ENCODE results near the gene PRCD. TPM values are rescaled to one million over a fixed set of nuclear protein-coding genes. Genes with fewer than 3 reads are reported as not detected.

The PRCD gene
- total and polyA plus RNA-seq, 2 experiments from 2014 or later: 0.43 to 3.4 TPM

DNA sequence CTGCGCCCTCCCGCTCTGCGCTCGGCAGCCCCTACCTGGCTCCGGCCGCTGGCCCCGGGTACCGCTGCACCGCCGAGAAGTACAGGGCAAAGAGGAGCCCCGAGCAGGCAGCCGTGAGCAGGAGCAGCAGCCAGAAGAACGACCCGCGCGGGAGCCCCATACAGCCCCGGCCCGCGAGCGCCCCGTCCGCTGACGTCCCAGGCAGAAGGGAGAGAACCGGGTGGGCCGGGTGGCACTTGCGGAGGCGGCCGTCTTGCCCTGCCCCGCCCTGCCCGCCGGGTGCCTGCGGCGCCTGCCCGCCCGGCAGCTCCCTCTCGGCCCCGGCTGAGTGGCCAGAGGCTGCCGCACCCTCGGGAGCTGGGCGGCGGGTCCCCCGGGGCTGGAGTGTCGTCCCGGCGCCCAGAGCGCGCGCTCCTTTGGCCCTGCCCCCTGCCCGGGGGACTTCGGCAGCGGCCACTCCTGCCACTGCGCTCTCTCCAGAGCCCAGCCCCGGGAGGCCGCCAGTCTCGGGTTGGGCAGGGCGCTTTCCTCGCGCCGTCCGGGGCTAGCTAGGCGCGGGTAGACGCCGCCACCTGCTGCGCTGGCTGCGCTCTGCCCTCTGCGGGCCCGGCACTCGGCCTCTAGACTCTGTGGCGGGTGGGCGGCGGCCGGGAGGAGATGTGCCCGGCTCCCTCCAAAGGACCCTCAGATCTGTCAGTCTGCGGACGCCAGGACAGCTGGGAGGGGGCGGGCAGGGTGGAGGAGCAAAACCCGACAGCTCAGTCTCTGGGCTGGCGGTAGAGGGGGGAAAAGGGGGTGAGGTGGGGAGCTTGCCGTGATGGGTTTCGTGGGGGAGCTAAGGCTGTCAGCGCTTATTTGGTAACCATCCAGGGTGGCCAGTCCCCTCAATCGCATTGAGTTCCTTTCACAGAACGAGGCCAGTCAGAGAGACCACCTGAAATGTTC, 46.1 kb downstream of the PRCD start, which contains the start of gene ST6GALNAC2:
Gene ST6GALNAC2, minus strand, starts transcription at position 212 of the 945 bp plus-strand sequence. Its CDS starts 52 bp downstream, at position 160.
- peak; percentile 69 for DNase-seq

GRCh38 chr17:76586741-76587487, 47.1 kb downstream of the PRCD start:
- in situ Hi-C loops (cut with MboI): loop anchor here (25.0 kb wide), 1 partner anchor 100 kb away; no protein-coding TSS in a partner anchor
- DNase-seq: no peak
- Histone ChIP-seq H3K79me2 (ENCODE audit: insufficient read depth) (no peaks in the 10 kb centered on the region), H3K9ac (no peak overlapping the region), H3K9me2 (ENCODE audit: insufficient read depth) (no peaks in the 10 kb centered on the region), H3K27ac (no peak overlapping the region), H3K9me3 (ENCODE audit: low read depth) (no peaks in the 10 kb centered on the region), H3K27me3 (replicated peaks; ENCODE audit: insufficient read depth) (peaks cover 17% of the 10 kb centered on the region), H3K4me3 (no peak overlapping the region), H3K4me1 (ENCODE audit: insufficient read depth) (no peaks in the 10 kb centered on the region), H3K4me2 (ENCODE audit: unreplicated experiment) (no peak overlapping the region), H3K36me3 (ENCODE audit: low read depth) (no peaks in the 10 kb centered on the region), H4K20me1 (ENCODE audit: insufficient read depth) (no peaks in the 10 kb centered on the region), H3F3A (ENCODE audit: insufficient read depth) (peaks cover 4% of the 10 kb centered on the region; the same call in 1 of the 2 replicates), H2AFZ (no peak overlapping the region)
- no peak for TF ChIP-seq EZH2 (IDR thresholded peaks at IDR 0.05; ENCODE audit: insufficient read depth, poor library complexity, severe bottlenecking)
- no peak for TF ChIP-seq EZH2phosphoT487 (IDR thresholded peaks at IDR 0.05; ENCODE audit: insufficient read depth, low read depth)
- WGBS, 2 experiments (ENCODE audit: low coverage in 1 of 2, low lambda C conversion rate in 2 of 2, missing lambda C conversion rate in 2 of 2): 33 to 37% methylated on average over 17 of the region's 17 CpGs

More for the DNA sequence above, 46.1 kb downstream of the PRCD start, which contains the start of gene ST6GALNAC2:
- no peaks in the 10 kb centered on the region for H3K9me2 ChIP-seq (ENCODE audit: insufficient read depth)
- H3K27ac ChIP-seq: no peak within 1 kb of the TSS
- in situ Hi-C loops (cut with MboI): loop anchor here (25.0 kb wide), 1 partner anchor 99 kb away; no protein-coding TSS in a partner anchor
- 1% methylated on average over 32 to 67 of the region's 84 CpGs for WGBS, 2 experiments (ENCODE audit: low coverage in 1 of 2, low lambda C conversion rate in 2 of 2, missing lambda C conversion rate in 2 of 2)
- H3K4me2 ChIP-seq (ENCODE audit: unreplicated experiment): peak within 1 kb of the TSS; percentile 84
- no peaks in the 10 kb centered on the region for H3K9me3 ChIP-seq (ENCODE audit: low read depth)
- H4K20me1 ChIP-seq (ENCODE audit: insufficient read depth): no peaks in the 10 kb centered on the region
- no peaks in the 10 kb centered on the region for H3K79me2 ChIP-seq (ENCODE audit: insufficient read depth)
- TF ChIP-seq EZH2phosphoT487 (IDR thresholded peaks at IDR 0.05; ENCODE audit: insufficient read depth, low read depth): no peak
- no peak for TF ChIP-seq EZH2 (IDR thresholded peaks at IDR 0.05; ENCODE audit: insufficient read depth, poor library complexity, severe bottlenecking)
- H3K9ac ChIP-seq: peak within 1 kb of the TSS; percentile 39
- peaks cover 17% of the 10 kb centered on the region for H3K27me3 ChIP-seq (replicated peaks; ENCODE audit: insufficient read depth)
- peak within 1 kb of the TSS; percentile 66 for H3K4me3 ChIP-seq
- H2AFZ ChIP-seq: peak within 1 kb of the TSS; percentile 87
- peaks cover 4% of the 10 kb centered on the region; the same call in 1 of the 2 replicates for H3F3A ChIP-seq (ENCODE audit: insufficient read depth)
- H3K4me1 ChIP-seq (ENCODE audit: insufficient read depth): no peaks in the 10 kb centered on the region
- H3K36me3 ChIP-seq (ENCODE audit: low read depth): no peaks in the 10 kb centered on the region

DNA sequence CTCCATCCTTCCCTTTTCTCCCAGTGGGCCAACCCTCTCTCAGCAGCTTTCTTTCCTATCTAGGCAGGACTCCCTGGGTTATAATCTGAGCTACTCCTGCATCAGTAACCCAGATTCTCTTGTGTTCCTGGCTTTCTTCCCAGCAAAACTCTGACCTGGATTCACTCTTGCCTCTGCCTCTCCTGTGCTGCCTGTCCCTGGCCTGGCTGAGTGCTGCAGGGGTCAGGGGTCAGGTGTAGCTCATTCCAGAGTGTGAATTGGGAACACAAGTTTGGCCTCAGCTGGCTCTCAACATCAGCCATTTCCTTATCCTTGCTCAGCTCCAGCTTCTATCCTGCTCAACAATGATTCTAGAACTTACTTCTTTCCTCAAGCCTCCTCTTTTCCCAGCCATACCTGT, 48.3 kb downstream of the PRCD start:
- H3K79me2 ChIP-seq (ENCODE audit: insufficient read depth): no peaks in the 10 kb centered on the region
- H3K9me2 ChIP-seq (ENCODE audit: insufficient read depth): no peaks in the 10 kb centered on the region
- H3K36me3 ChIP-seq (ENCODE audit: low read depth): no peaks in the 10 kb centered on the region
- no peak overlapping the region for H3K27ac ChIP-seq
- H2AFZ ChIP-seq: no peak overlapping the region
- no peaks in the 10 kb centered on the region for H3K9me3 ChIP-seq (ENCODE audit: low read depth)
- no peak for TF ChIP-seq EZH2phosphoT487 (IDR thresholded peaks at IDR 0.05; ENCODE audit: insufficient read depth, low read depth)
- TF ChIP-seq EZH2 (IDR thresholded peaks at IDR 0.05; ENCODE audit: insufficient read depth, poor library complexity, severe bottlenecking): no peak
- H3K4me2 ChIP-seq (ENCODE audit: unreplicated experiment): no peak overlapping the region
- H3K4me1 ChIP-seq (ENCODE audit: insufficient read depth): no peaks in the 10 kb centered on the region
- H4K20me1 ChIP-seq (ENCODE audit: insufficient read depth): no peaks in the 10 kb centered on the region
- H3K4me3 ChIP-seq: no peak overlapping the region
- no peak overlapping the region for H3K9ac ChIP-seq
- H3K27me3 ChIP-seq (replicated peaks; ENCODE audit: insufficient read depth): peaks cover 17% of the 10 kb centered on the region
- no peak for DNase-seq
- peaks cover 4% of the 10 kb centered on the region; the same call in 1 of the 2 replicates for H3F3A ChIP-seq (ENCODE audit: insufficient read depth)
- in situ Hi-C loops (cut with MboI): loop anchor here (25.0 kb wide), 1 partner anchor 101 kb away; no protein-coding TSS in a partner anchor

DNA sequence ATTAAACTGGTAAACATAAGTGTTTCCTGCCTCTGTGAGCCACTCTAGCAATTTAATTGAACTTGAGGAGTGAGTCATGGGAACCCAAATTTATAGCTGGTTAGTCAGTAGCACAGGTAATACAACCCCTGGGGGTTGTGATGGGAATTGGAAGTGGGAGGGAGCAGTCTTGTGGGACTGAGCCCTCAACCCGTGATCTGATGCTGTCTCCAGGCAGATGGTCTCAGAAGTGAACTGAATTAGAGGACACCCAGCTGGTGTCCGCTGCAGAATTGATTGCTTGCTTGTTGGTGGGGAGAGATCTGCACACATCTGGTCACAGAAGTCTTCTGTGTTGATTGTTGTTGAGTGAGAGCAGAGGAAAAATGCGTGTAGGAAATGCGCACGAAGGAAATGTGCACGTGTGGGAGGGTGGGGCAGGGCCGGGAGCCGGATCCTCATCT, 53.6 kb downstream of the PRCD start:
- Histone ChIP-seq H3K4me2 (ENCODE audit: unreplicated experiment) (no peak overlapping the region), H3K27me3 (replicated peaks; ENCODE audit: insufficient read depth) (no peaks in the 10 kb centered on the region), H3F3A (ENCODE audit: insufficient read depth) (no peaks in the 10 kb centered on the region), H3K79me2 (ENCODE audit: insufficient read depth) (no peaks in the 10 kb centered on the region), H3K9me2 (ENCODE audit: insufficient read depth) (no peaks in the 10 kb centered on the region), H3K9ac (no peak overlapping the region), H3K27ac (no peak overlapping the region), H4K20me1 (ENCODE audit: insufficient read depth) (no peaks in the 10 kb centered on the region), H3K4me3 (no peak overlapping the region), H2AFZ (no peak overlapping the region), H3K4me1 (ENCODE audit: insufficient read depth) (no peaks in the 10 kb centered on the region), H3K36me3 (ENCODE audit: low read depth) (no peaks in the 10 kb centered on the region), H3K9me3 (ENCODE audit: low read depth) (no peaks in the 10 kb centered on the region)
- peak; percentile 33 for DNase-seq
- in situ Hi-C loops (cut with MboI): loop anchor here (25.0 kb wide), 1 partner anchor 106 kb away; no protein-coding TSS in a partner anchor
- no peak for TF ChIP-seq EZH2 (IDR thresholded peaks at IDR 0.05; ENCODE audit: insufficient read depth, poor library complexity, severe bottlenecking)
- TF ChIP-seq EZH2phosphoT487 (IDR thresholded peaks at IDR 0.05; ENCODE audit: insufficient read depth, low read depth): no peak
- 42 to 47% methylated on average over 8 of the region's 8 CpGs for WGBS, 2 experiments (ENCODE audit: low coverage in 1 of 2, low lambda C conversion rate in 2 of 2, missing lambda C conversion rate in 2 of 2)

Data from GM23248 (cell line).